GM19395 (cell line): ENCODE results near the gene CLNK.
A peak's percentile ranks its signal among the peaks of the same experiment; 100 is the strongest.

ENCODE experiments used
- ATAC-seq: cut with Tn5 transposase; IDR thresholded peaks from one replicate; pipeline ENCODE4 v1.9.1; 2021; ENCODE audit warnings: mild to moderate bottlenecking, moderate library complexity; ENCODE audit not compliant: unreplicated experiment

Gene CLNK

DNA sequence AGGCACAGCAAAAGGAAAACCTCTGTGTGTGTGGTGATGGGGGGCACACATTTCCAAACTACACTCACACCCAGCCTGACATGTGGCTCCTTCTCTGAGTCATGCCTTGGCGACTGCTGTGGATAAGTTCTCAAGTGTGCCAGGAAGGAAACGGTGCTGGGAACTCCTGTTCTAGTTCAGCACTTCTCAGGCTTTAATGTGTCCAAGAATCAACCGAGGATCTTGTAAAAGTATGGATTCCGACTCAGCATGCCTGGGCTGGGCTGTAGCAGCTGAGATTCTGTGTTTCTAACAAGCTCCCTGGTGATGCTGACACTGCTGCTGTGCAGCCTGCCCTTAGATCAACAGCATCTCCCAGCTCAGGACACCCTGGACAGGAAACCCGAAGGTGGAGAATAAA is 20.2 kb downstream of the CLNK start:
- ATAC-seq = no peak

GRCh38 chr4:10662937-10663336 is 21.6 kb downstream of the CLNK start:
- no peak for ATAC-seq

DNA sequence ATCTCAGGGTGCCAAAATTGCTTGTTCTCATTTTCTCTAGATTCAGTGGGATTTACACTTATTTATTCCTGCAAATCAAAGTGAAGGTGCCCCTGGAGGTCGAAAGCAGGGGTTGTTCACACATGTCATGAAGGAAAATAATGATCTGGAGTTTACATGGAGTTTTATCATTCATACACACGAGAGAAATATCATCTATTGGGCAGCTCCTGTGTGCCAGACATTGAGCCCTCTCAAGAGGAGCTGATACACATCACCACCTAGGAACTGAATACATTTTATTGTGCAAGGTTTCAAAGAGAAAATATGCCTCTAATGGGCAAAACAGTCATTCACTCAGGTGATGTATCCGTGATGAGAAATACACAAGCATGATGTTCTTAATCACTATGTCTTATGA is 23.5 kb downstream of the CLNK start:
- no peak for ATAC-seq

DNA sequence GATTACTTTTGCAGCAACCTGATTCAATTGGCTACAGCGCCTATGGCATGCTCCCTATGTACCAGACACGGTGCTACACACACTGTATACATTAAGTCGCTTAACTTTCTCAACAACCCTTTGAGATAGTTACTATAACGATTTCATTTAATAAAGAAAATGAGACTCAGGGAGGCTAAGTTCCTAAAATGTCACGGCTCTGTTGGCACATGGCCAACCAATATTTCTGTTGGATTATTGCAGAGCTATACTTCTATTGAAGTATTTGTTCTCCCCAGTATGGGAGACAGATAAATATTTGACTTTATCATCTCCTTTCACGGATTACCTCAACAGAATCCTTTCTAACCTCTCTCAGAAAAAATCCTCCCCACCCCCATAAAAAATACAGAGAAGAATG is 25.3 kb downstream of the CLNK start:
- no peak for ATAC-seq

- ATAC-seq = no peak
Observed at GRCh38 chr4:10656988-10657387, 27.6 kb downstream of the CLNK start.

GRCh38 chr4:10656420-10656819 is 28.1 kb downstream of the CLNK start:
- ATAC-seq = no peak

DNA sequence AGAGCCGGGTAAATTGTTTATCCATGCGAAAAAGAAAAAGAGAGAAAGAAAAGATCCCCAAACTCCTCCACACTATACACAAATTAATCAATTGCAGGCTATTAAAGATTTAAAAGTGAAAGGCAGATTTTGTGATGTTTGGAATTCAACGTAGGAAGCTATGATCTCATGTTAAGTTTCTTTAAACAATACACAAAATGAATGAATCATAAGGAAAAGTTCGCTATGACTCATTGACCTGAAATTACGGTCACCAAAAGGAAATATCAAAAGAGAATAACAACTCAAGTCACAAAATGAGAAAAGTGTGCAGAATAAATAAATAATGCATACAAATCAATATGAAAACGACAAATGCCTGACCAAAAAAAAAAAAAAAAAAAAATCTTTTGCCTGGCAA is 28.6 kb downstream of the CLNK start:
- no peak for ATAC-seq

- ATAC-seq = no peak
Observed at GRCh38 chr4:10648479-10648878, 36.1 kb downstream of the CLNK start.

DNA sequence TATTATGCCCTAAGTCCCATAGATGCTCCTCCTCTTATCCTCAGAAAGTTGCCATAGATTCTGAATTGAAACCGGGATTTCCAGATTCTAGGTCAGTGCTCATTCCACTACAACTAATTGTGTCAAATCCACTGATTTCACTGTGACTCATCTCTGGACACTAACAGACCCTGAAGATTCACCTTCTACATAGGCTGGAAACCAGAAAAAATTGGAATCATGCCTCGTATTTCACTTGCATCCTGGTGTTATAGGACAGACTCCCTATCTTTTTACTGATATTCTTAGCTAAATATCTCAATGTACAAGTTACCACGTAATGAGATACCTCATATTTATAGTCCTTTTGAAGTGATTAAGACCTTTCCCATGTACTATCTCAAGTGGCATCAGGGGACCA is 36.7 kb downstream of the CLNK start:
- ATAC-seq = no peak

GRCh38 chr4:10643600-10644425 is 40.8 kb downstream of the CLNK start:
- ATAC-seq = no peak

GRCh38 chr4:10640561-10641201 is 43.9 kb downstream of the CLNK start:
- ATAC-seq = peak; percentile 72

- ATAC-seq = no peak
Observed at GRCh38 chr4:10639664-10640063, 44.9 kb downstream of the CLNK start.

GRCh38 chr4:10639100-10639499 is 45.5 kb downstream of the CLNK start:
- ATAC-seq = no peak

DNA sequence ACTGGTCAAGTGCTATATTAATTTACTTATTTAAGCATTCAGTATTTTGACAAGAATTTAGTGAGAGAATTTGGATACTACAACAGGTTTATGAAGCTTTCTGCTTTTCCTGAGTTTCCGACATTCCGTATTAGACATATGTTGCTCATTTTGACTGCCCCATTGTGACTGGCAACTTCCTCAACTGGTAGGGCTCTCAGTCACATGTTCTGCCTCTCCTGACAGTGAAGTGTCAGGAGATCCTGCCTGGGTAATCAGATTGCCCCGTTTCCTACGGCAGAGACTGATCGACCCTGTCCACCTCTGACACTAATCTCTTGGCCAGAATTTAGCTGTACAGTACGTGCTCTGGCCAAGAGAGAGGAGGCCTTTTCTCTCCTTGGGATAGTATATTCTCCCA is 49.5 kb downstream of the CLNK start:
- ATAC-seq = no peak

DNA sequence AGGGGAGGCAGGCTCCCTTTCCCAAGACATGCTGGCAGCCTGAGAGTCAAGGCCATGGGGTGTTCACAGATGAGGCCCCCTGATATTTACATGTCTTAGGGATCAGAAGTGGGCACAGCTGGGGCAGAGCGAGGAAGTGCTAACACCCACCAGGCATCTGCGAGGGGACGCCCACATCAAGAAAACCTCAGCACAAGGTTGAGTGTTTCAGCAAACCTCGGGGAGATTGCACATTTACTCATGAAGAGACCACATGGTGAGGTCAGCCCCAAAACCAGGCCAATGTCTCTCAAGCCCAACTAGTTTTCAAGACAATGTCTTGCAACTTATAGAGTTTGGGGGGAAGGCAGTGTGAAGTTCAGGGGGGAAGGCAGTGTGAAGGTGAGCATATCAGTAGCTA is 55.2 kb downstream of the CLNK start:
- peak; percentile 59 for ATAC-seq

DNA sequence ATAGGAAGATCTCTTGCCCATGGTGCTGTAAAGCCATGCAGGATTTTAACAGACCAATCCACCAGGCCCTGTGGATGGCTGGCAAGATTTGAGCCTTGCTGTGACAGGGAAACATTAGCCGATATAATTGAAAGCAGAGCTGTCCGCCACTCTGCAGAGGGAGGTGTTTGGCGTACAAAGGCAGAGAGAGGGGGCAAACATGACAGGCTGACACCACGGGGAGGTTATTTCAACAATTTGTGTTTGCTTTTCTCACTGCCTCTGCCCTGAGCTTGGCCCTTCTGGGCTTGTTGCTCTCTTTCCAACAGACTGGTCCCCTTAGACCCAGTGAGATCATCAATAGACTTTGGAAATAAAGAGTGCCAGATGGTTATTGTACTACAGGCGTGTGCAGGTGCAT is 59.4 kb downstream of the CLNK start:
- ATAC-seq = no peak

GRCh38 chr4:10623862-10624261 is 60.7 kb downstream of the CLNK start:
- ATAC-seq = no peak

- ATAC-seq = no peak
Observed at GRCh38 chr4:10623241-10623640, 61.3 kb downstream of the CLNK start.

GRCh38 chr4:10622728-10623127 is 61.8 kb downstream of the CLNK start:
- ATAC-seq = peak; percentile 60

DNA sequence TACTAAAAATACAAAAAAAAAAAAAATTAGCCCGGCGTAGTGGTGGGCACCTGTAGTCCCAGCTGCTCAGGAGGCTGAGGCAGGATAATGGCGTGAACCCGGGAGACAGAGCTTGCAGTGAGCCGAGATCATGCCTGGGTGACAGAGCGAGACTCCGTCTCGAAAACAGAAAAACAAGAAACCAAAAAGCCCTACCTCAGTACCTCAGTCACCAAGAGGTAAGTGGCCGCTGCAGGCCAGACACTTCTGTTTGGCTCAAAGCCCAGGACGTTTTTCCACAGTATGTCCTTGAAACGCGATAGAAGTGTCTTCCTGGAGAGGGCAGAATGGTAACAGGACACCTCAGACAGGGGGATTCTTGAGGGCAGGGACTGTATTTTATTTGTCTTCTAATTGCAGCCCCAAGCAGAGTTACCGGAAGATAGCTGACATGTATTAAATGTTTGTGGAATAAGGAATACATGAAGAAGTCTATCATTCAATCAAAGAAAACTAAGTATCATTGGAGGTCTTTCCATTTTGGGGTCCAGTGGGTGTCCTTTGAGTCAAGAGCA is 63.6 kb downstream of the CLNK start:
- ATAC-seq = no peak

- no peak for ATAC-seq
Observed at GRCh38 chr4:10619855-10620254, 64.7 kb downstream of the CLNK start.

GRCh38 chr4:10619220-10619619 is 65.3 kb downstream of the CLNK start:
- no peak for ATAC-seq
